Islet precursor cell (in vitro differentiated cells): ENCODE measurements around the gene MPZL1.

ENCODE experiments used
- DNase-seq: peaks from one replicate; pipeline ENCODE4 v3.0.0-alpha.2; 2018

MPZL1 gene

DNA sequence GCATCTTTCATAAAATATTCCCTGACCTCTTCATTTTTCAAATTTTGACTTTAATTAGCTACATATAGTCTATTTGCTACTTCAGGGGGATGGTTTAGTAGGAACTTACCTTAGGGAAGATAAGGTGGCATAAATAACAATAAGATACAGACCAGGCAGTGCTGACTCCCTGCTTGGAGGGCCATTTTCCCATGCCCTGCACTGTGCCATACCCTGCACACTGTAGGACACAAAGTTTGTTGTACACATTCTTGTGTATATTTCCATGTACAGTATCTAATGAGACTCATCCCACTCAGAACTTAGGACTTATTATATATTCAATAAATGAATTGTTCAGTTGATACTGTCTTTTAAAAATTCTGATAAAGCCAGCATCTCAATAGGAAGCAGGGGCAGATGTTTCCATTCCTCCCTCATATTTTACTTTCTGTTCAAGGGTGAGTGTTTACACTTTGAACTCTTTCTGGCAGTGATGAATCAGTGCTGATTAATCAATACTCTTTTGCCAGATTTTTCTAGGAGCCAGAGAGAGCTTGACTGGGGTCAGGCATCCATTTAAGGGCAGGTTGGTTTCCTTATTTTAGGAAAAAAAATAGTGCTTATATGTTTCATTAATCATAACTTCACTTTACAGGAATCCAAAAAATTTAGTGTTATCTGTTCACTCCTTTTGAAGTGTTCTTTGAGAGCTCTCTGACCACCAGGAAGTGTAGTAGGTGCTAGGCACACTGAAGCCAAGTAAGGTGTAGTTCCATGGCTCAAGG, 30.6 kb downstream of the MPZL1 start:
- no peak for DNase-seq

DNA sequence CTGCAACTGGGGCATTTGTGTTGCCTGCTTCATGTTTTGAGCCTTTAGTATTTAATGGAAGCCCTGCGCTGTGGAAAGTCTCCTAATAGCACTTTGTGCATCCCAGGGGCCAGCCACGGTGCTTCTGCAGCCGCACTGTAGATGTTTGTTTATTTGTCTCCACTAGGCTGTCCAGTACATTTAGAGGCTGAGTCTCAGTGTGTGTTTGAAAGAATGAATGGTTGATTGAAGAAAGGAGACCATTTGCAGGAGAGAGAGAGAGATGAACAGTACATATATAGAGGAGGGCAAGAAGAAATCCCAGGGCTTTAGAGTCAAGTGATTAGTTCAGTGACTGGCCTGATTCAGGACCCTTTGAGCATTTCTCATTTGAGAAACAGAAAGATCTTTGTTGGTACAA, 33.9 kb downstream of the MPZL1 start:
- no peak for DNase-seq

DNA sequence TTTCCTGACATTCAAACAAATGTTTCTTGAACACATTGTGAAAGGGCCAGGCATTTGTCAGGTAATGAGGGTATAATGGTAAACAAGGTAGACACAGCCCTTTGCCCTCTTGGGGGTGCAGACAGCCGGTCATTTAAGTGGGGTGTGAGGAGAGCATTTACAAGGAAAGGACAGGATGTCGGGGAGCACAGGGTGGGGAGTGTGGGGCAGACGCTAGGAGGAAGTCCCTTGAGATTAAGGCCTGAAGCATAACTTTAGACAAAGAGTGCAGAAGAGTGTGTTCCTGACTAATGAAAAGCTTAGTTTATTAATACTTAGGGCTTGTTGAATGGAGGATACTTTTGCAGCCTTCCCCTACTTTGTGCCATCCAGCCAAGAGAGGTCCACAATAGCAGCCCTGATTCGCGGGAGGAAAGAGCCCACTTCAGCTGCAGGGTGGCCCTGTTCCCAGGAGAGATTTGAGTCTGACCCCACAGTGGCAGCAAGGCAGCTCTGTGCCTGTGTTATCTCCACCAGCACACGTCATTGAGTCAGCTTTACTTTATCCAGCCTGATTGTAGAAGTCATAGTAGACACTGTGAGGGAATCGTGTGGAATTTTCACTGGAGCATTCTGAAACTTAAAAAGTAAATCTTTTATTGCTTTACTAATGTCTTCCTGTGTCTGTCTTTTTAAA, 35.1 kb downstream of the MPZL1 start:
- no peak for DNase-seq

DNA sequence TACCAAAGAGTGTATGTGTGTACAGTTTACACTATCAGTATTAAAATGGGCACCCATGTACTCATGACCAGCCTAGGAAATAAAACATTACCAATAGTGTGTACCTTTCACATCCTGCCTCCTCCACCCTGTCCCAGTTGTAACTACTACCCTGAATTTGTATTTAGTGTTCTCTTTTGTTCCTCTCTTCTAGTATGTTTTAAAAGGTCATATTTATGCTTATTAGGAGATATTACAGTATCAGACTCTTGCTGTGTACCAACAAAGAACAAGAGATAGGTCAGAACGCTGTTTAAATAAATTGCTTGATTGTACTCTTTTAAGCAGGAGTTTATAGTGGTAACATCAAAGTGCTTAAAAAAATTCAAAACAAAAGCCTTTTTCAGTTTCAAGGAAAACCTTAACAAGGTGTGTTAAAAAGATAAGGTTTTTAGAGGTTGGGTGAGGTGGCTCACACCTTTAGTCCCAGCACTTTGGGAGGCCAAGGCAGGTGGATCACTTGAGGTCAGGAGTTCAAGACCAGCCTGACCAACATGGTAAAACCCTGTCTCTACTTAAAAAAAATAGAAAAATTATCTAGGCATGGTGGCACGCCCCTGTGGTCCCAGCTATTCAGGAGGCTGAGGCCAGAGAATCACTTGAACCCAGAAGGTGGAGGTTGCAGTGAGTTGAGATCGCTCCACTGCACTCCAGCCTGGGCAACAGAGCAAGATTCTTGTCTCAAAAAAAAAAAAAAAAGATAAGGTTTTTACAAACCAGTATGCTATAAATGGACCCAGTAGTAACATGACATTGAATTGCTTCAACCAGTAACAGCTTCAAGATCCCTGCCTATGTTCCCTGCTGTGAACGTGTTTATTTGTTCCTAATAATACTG, 35.9 kb downstream of the MPZL1 start:
- DNase-seq, result no peak

DNA sequence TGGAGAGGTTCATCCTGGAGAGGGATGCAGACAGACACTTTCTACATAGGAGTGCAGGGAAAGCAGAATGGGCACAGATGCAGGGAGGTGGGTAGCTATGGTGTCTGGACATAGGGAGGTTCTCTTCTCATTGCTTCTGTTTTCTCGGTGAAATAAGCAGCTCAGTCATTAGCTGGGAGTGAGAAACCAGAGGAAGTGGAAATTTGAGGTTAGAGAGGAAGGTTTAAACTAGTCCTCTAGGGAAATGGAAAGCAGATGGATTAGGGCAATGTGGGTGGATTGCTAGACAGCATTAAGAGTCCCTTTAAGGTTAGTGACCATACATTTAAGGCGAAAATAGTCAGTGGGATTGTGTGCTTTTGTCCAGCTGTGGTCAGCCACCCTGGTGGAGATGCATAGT, 39.6 kb downstream of the MPZL1 start:
- no peak for DNase-seq

DNA sequence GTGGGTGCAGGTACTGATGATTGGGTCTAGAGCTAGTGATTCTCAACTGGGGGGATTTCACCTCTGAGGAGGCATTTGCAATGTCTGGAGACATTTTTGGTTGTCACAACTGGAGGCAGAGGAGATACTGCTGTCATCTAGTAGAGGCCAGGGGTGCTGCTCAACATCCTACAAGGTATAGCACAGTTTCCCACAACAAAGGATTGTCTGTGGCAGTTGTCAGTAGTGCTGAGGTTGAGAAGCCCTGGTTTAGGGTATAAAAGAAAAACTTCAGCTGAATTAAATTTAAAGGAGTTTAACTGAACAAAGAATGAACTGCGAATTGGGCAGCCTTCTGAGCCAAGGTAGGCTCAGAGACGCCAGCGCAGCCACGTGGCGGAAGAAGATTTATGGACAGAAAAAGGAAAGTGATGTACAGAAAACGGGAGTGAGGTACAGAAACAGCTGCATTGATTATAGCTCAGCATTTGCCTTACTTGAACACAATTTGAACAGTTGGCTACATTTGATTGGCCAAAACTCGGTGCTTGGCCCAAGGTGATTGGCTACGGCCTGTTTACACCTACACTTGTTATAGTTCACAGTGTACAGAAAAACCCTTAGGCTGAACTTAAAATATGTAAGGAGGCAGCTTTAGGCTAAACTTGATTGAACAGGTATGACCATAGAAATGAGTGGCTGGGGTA, 40.4 kb downstream of the MPZL1 start:
- no peak for DNase-seq

DNA sequence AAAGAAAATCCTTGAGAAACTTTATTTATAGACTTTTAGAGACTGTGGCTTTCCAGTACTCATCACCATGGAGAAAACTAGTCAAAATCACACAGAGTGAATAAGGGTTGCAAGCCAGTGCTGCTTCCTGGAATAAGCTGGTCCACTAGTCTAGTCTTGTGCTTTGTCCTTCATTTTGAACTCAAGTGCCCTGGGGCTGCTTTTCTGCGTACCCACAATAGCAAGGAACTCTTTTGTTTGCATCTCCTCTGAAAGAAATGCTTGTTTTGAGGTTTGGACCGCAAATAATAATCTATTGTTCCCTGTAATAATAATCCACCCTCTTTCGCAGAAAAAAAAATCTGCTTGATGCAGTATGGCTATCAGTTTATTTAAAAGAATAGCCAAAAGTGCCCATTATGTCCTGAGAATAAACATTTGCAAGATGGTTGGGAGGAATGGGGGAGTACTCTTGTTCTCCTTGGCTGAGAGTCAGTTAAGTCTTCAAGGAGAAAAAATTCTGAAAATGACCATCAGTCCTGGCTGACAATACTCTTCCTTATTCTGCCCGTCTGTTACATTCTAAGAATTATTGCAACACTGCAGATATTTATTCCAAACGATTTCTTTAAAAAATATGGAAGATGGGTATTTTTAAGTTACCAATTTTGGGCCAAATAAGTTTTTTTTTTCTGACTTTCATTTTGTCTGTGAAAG, 41.9 kb downstream of the MPZL1 start:
- DNase-seq, result no peak

DNA sequence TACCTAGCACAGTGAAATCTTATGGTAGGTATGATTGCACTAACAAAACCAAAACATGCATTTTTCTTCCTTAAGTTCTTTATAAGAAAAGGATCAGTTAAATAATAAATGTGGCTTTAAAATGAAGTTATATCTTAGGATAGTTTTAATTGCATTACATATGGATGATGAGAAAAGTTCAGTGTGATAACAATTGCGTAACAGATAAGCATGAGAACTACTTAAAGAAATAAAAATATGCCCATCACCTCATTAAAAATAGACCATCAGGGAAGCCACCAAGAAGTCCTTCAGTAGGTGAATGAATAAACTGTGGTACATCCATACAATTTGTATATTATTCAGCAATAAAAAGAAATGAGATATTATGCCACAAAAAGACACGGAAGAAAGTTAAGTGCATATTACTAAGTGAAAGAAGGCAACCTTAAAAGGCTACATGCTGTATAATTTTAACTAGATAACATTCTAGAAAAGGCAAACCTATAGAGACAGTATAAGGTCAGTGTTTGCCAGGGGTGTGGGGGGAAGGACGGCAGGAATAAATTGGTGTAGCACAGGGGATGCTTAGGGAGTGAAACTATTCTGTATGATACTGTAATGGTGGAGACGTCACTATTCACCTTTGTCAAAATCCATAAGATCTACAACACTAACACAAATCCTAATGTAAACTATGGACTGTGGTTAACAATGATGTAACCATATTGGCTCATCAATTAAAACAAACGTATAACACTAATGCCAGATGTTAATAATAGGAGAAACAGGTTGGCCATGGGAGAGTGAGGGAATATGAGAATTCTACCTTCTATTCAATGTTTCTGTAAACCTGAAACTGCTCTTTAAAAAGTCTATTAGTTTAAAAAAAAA, 42.9 kb downstream of the MPZL1 start:
- no peak for DNase-seq

DNA sequence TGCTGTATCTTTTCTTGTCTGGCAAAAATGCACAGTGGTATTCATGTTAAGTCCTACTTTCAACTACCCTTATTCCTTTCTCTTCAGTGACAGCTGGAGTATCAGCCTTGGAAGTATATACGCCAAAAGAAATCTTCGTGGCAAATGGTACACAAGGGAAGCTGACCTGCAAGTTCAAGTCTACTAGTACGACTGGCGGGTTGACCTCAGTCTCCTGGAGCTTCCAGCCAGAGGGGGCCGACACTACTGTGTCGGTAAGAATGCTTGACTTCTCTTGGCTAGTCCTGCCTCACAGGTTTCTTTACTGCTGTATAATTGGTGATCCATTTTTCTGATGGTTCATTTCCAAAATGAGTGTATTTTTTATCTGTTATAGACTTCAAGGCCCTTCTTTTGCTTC, 43.7 kb downstream of the MPZL1 start:
- DNase-seq, result no peak

DNA sequence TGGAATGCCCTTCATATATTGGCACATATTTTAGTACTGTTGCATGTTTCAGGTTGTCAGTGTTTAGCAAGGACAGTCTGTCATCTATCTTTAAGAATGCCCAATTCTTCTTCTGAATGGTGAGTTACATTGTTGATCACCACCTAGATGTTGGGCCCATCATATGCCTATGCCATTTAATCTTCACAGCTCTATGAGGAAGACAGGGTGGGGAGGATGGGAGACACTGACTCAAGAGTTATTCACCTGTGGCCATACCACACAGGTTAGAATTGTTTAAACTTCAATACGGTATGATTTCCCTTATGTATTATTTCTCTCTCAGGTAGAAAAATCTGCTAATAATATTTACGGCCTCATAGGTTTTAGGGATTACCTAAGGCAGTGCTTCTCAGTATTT, 44.8 kb downstream of the MPZL1 start:
- no peak for DNase-seq

DNA sequence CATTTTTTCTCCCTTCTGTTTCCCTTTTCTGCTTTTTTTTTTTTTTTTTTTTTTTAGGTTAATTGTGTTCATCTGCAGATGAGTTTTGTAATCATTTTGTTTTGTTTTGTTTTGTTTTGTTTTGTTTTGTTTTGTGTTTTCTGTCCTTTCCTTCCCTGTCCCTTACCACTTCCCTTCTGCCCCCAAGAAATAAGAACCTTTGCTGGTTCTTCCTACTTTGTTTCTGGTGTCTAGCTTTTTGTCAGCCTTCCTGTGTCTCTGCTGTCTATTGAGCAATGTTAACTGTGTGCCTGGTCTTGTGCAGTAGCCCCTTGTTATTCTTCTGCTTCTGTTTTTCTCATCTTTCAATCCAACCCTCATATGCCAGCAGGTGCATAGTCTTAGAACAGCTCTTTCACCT, 46.0 kb downstream of the MPZL1 start:
- no peak for DNase-seq

DNA sequence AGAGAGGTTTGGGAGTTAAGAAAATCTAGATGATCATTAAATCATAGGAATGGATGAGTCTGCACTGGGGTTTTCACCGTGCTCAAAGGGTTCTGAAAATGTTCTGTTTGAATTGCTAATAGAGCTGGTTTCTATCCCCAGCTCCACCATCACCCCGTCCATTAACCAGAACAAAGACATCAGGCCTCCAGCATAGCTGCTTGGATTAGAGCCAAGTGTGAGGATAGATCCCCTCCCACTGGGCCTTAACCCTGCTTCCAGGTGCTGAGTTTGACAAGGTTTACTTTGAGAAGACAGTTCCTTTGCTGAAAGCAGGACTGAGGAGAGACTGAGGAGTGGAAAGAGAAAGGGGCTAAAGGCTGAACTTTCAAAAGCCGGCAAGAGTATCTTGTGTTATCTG, 48.3 kb downstream of the MPZL1 start:
- no peak for DNase-seq

DNA sequence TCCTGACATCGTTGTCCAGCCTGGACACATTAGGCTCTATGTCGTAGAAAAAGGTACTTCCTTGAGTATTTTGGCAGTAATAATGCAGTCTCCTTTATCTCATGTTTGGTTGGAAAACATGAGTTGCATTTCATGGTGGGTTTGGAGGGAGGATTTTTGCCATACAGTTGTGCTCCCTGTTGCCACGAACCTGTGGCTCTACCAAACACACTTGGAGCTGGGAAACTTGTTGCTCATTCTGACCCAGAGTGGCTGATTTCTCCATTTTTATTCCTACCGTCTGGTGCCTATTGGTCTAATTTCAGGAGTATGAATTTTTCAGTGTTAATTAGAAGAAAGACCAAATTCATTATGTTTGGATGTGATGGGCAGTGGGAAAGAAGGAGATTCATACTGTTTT, 50.7 kb downstream of the MPZL1 start:
- DNase-seq, result no peak

DNA sequence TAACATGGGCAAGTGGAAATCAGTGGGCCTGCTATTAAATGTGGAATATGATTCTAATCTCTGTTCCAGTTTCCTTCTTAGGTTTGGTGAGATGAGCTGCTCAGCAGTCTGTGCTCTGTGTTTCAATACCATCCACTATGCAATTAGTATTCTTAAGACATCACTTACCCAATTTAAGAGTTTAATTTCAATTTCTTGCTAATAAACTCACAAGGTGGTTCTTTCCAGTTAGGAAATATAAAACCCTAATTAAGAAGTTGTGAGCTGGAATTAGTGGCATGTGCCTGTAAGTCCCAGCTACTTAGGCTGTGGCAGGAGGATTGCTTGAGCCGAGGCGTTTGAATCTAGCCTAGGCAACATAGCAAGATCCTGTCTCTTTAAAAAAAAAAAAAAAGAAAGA, 51.7 kb downstream of the MPZL1 start:
- no peak for DNase-seq

DNA sequence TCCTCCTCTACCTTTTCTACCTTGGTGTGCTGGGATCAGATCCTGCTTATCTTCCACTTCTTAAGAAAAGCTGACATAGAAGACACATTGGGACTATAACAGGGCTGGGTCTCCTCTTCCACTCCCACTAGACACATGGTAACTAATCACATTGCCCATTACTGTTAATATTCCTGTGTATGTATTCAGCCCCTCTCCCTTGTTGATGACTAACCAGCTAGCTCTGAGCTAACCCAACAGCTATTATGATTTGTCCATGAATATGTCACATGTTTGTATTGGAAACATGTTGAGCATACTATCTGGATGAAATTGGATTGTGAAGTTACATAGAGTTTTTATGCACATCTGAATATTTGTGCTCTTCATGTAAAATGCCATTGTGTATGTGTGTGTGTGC, 52.9 kb downstream of the MPZL1 start:
- no peak for DNase-seq

DNA sequence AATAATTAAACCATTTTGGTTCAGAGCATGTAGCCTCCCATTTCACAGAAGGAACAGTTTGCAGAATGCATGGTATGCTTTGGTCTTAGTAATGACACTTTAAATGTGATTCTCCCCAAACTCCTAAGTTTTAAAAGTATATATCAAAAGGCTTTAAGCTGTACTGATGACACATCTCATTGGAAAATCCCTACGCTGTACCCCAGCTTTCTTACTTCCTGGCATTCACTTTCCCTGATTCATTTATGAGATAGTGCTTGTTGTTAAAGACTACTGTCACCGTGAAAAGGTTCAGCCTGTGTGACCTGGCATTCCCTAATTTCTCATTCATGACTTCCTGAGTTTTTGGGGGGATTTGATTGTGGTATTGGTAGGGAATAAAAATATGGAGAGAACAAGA, 53.4 kb downstream of the MPZL1 start:
- no peak for DNase-seq

DNA sequence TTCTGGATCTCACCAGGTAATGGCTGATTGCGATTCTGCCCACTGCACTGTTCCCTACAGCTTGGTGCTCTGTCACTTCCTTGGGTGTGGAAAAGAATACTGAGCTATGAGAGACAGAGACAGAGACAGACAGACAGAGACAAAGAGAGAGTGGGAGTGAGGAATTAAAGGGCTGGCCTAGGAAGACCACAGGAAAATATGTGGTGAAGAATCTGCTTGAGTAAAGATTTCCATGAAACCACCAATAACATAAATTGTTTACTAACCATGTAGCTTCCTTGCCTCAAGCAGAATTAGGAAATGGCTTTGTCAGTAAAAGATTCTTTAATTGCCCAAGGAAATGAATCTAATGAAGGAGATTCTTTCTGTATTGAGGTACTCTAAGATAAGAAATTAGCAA, 54.4 kb downstream of the MPZL1 start:
- DNase-seq, result no peak

DNA sequence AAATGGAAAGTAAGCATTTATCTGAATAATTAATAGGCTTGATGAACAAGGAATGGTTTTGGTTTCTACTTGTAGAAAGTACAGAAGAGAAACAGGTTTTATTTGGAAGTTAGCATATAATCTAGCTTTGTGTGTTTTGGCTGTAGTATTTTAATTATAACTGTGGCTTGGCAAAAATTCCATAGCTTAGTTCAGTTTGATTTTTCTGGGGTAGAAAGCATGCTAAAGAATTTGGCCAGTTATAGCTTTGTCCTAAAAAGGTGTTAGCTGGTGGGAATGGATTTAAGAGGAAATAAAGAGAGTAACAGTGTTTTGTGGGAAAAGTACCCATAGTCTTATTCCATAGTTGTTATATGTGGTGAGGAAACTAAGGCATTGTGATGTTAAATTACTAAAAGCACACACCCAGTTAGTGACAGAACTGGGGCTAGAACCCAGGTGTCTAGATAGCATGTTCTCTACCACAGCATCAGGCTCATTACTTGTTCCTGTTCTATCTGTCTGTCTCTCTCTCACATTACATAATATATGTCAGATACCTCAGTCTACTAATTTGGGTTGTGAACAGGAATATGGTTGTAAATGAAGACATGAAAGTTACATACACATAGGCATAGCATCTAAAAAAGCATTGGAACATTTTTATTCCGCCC, 55.0 kb downstream of the MPZL1 start:
- no peak for DNase-seq

DNA sequence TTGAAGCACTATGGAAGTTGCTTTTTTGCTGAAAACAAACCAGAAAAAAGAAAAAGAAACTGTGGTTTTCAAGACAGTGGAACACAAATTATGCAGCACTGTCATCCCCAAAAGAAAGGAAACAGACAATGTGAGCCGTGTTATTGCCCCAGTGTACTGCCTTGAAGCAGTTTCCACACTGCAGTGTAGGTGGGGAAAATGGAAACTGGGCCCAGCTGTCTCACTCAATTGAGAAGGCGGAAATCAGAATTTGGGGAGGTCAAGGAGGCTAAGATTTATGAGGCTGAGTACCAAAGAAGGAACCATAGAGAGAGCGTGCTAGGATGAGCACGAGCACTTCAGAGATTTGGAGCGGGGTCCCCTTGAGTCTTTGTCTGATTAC, 55.5 kb downstream of the MPZL1 start:
- DNase-seq, result no peak

DNA sequence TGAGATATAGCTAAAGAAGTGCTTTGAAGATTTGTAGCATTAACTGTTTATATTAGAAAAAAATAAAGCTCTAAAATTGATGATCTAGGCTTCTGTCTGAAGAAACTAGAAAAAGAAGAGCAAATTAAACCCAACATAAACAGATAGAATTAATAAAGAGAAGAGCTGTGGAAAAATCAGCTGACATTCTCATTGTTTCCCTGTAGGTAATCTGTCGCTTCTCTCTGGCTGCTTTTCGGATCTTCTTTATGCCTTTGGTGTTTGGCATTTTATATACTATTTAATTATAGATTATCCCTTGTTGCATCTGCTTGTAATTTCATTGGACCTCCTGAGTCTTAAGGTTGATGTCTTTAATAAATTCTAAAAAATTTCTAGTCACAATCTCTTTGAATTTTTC, 59.8 kb downstream of the MPZL1 start:
- DNase-seq, result no peak

DNA sequence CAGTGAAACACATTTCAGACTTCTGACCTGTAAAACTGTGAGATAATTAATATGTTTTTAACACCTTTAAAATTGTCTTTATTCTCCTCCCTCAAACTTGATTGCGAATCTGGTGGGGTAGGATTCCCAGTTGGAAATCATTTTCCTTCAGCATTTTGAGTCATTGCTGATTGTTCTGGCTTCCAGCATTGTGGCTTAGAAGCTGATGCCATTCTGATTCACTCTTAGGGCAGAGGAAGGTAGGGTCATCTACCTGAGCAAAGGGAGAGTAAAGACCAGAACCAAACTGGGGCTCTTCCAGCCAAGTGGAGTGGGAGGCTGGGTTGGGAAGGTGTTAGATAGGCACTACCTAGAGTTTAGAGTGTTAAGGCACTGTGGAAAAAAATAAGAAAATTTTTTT, 61.2 kb downstream of the MPZL1 start:
- DNase-seq, result no peak
